GM23338 (cell line): Measurements from ENCODE around the gene ZFHX3. TPM values are rescaled to one million over a fixed set of nuclear protein-coding genes. Genes with fewer than 3 reads are reported as not detected.

ENCODE experiments used
- ATAC-seq: fragments of 200-7000 bp; cut with Tn5 transposase; 3 replicates; pipeline ENCODE4 v1.9.1; 2020
- DNase-seq: peaks from one replicate; pipeline ENCODE4 v3.0.0-alpha.2; 2015; ENCODE audit warnings: low spot score
- H2AFZ ChIP-seq: fragments of 200-600 bp; sonication (generic); 2 replicates; pipeline ENCODE4 v1.8.0; 2016; ENCODE audit warnings: antibody characterized with exemption, mild to moderate bottlenecking, moderate library complexity
- H3F3A ChIP-seq: fragments of 200-600 bp; sonication (generic); replicated peaks from 2 replicates; pipeline ENCODE4 v1.8.0; 2017; ENCODE audit warnings: antibody characterized with exemption, mixed run types, low read depth
- H3K27ac ChIP-seq: fragments of 200-600 bp; sonication (generic); 2 replicates; pipeline ENCODE4 v1.6.1; 2016; ENCODE audit warnings: low read depth
- H3K27me3 ChIP-seq: fragments of 200-600 bp; sonication (generic); 2 replicates; pipeline ENCODE4 v1.8.0; 2016; ENCODE audit warnings: mild to moderate bottlenecking, mixed run types, moderate library complexity; ENCODE audit not compliant: insufficient read depth
- H3K36me3 ChIP-seq: fragments of 200-600 bp; sonication (generic); 2 replicates; pipeline ENCODE4 v1.8.0; 2016; ENCODE audit warnings: mild to moderate bottlenecking; ENCODE audit not compliant: insufficient read depth
- H3K4me1 ChIP-seq: fragments of 200-600 bp; sonication (generic); 2 replicates; pipeline ENCODE4 v1.8.0; 2016; ENCODE audit warnings: mild to moderate bottlenecking, moderate library complexity; ENCODE audit not compliant: insufficient read depth
- H3K4me2 ChIP-seq: fragments of 200-600 bp; sonication (generic); 2 replicates; pipeline ENCODE4 v1.7.1; 2017; ENCODE audit warnings: mixed run types
- H3K4me3 ChIP-seq: fragments of 200-600 bp; sonication (generic); 2 replicates; pipeline ENCODE4 v1.6.1; 2016; ENCODE audit warnings: mixed run types
- H3K79me2 ChIP-seq: fragments of 200-600 bp; sonication (generic); replicated peaks from 2 replicates; pipeline ENCODE4 v1.8.0; 2017; ENCODE audit warnings: mild to moderate bottlenecking; ENCODE audit not compliant: insufficient read depth
- H3K9me2 ChIP-seq: fragments of 200-600 bp; sonication (generic); 2 replicates; pipeline ENCODE4 v1.8.0; 2017; ENCODE audit not compliant: insufficient read depth
- H4K20me1 ChIP-seq: fragments of 200-600 bp; sonication (generic); replicated peaks from 2 replicates; pipeline ENCODE4 v1.8.0; 2017; ENCODE audit warnings: mild to moderate bottlenecking; ENCODE audit not compliant: insufficient read depth
- H3K27ac Mint-ChIP-seq: 2 replicates; pipeline ENCODE4 v1.8.0; 2020; ENCODE audit warnings: inconsistent platforms, mild to moderate bottlenecking, moderate library complexity, mixed read lengths
- H3K27me3 Mint-ChIP-seq: 3 replicates; pipeline ENCODE4 v1.8.0; 2022; ENCODE audit warnings: low read depth, mild to moderate bottlenecking, moderate library complexity, mixed read lengths, inconsistent platforms; ENCODE audit not compliant: insufficient read depth, poor library complexity
- H3K36me3 Mint-ChIP-seq: 3 replicates; pipeline ENCODE4 v1.8.0; 2021; ENCODE audit warnings: low read depth, mild to moderate bottlenecking, inconsistent platforms, moderate library complexity, mixed read lengths
- H3K4me1 Mint-ChIP-seq: 3 replicates; pipeline ENCODE4 v1.8.0; 2020; ENCODE audit warnings: mild to moderate bottlenecking, inconsistent platforms, mixed read lengths
- H3K4me3 Mint-ChIP-seq: 3 replicates; pipeline ENCODE4 v1.8.0; 2021; ENCODE audit warnings: moderate library complexity, mild to moderate bottlenecking, inconsistent platforms, mixed read lengths
- H3K9me3 Mint-ChIP-seq: 3 replicates; pipeline ENCODE4 v1.8.0; 2020; ENCODE audit warnings: moderate library complexity, mild to moderate bottlenecking, inconsistent platforms, mixed read lengths
- CREB1 ChIP-seq: fragments of 250-450 bp; sonication (Bioruptor Pico); IDR thresholded peaks from 2 replicates; pipeline ENCODE4 v1.5.0; 2020; ENCODE audit warnings: low read depth, mild to moderate bottlenecking, moderate library complexity
- CTCF ChIP-seq, 2 experiments: fragments of 200-600 bp in 1 of 2; sonication (generic) in 1 of 2; conservative IDR thresholded peaks; 2 replicates each; pipeline versions ENCODE4 v1.5.1 to v1.6.1; 2016 to 2017; ENCODE audit warnings: antibody characterized with exemption in 2 of 2, low read depth in 2 of 2, mild to moderate bottlenecking in 2 of 2, moderate library complexity in 1 of 2
- ETS1 ChIP-seq: IDR thresholded peaks from 2 replicates; pipeline ENCODE4 v1.6.1; 2016; ENCODE audit warnings: antibody characterized with exemption
- EZH2 ChIP-seq: fragments of 200-600 bp; sonication (generic); IDR thresholded peaks from one replicate; pipeline ENCODE4 v1.8.0; 2017; ENCODE audit warnings: antibody characterized with exemption, mild to moderate bottlenecking, low read depth; ENCODE audit not compliant: unreplicated experiment
- EZH2phosphoT487 ChIP-seq: fragments of 200-600 bp; sonication (generic); IDR thresholded peaks from one replicate; pipeline ENCODE4 v1.8.1; 2018; ENCODE audit warnings: antibody characterized with exemption; ENCODE audit not compliant: unreplicated experiment
- NANOG ChIP-seq: IDR thresholded peaks from 2 replicates; pipeline ENCODE4 v1.6.1; 2016; ENCODE audit warnings: antibody characterized with exemption, borderline replicate concordance
- POLR2AphosphoS5 ChIP-seq: IDR thresholded peaks from 2 replicates; pipeline ENCODE4 v1.6.1; 2016; ENCODE audit warnings: antibody characterized with exemption, low read depth
- REST ChIP-seq: IDR thresholded peaks from one replicate; pipeline ENCODE4 v1.6.1; 2018; ENCODE audit warnings: antibody characterized with exemption; ENCODE audit not compliant: unreplicated experiment
- STAT1 ChIP-seq: IDR thresholded peaks from one replicate; pipeline ENCODE4 v1.6.1; 2016; ENCODE audit warnings: antibody characterized with exemption; ENCODE audit not compliant: unreplicated experiment
- ZNF114 ChIP-seq: fragments of 250-450 bp; sonication (Bioruptor Pico); IDR thresholded peaks from 2 replicates; pipeline ENCODE4 v1.5.0; 2020; ENCODE audit warnings: mild to moderate bottlenecking, moderate library complexity
- polyA plus RNA-seq: library from polyadenylated mRNA; unstranded; fragments of >200 nt; fragmentation: Nextera tagmentation; extraction: Ambion mirVana; gene quantifications from 2 replicates; pipeline ENCODE4 v1.2.1, GENCODE V29; 2016
- total RNA-seq: library from RNA; depleted of rRNA; stranded (reverse); fragments of >200 nt; shearing (Covaris generic); gene quantifications from 2 replicates; pipeline ENCODE4 v1.2.3, GENCODE V29; 2014

The ZFHX3 gene
- total and polyA plus RNA-seq, 2 experiments from 2014 or later: 1.0 to 1.5 TPM

GRCh38 chr16:73064994-73065545, 17.1 kb upstream of the ZFHX3 start:
- Mint-ChIP-seq H3K4me1 (peaks cover 64% of the 10 kb centered on the region), H3K4me3 (peak overlapping the region; percentile 49), H3K27me3 (peaks cover 100% of the 10 kb centered on the region), H3K9me3 (peaks cover 3% of the 10 kb centered on the region; the same call in 1 of the 3 replicates), H3K27ac (no peak overlapping the region), H3K36me3 (no peaks in the 10 kb centered on the region)
- H3K36me3 ChIP-seq: no peaks in the 10 kb centered on the region; the same call in 1 of the 2 replicates
- no peak overlapping the region for H3K27ac ChIP-seq
- H3K9me2 ChIP-seq: no peaks in the 10 kb centered on the region
- H2AFZ ChIP-seq: no peak overlapping the region
- H3F3A ChIP-seq: peaks cover 24% of the 10 kb centered on the region
- TF ChIP-seq NANOG (no peak), ZNF114 (no peak), EZH2phosphoT487 (peak; percentile 86), ETS1 (no peak), STAT1 (no peak), POLR2AphosphoS5 (no peak)
- peaks cover 81% of the 10 kb centered on the region for H3K4me1 ChIP-seq
- ATAC-seq: no peak
- H4K20me1 ChIP-seq: peaks cover 12% of the 10 kb centered on the region
- H3K4me3 ChIP-seq: peak overlapping the region; percentile 62
- no peak for DNase-seq
- peaks cover 100% of the 10 kb centered on the region for H3K27me3 ChIP-seq
- no peaks in the 10 kb centered on the region for H3K79me2 ChIP-seq
- H3K4me2 ChIP-seq: peak overlapping the region; percentile 91

GRCh38 chr16:73064212-73064993, 16.5 kb upstream of the ZFHX3 start:
- Histone ChIP-seq H3K79me2 (no peaks in the 10 kb centered on the region), H3K9me2 (no peaks in the 10 kb centered on the region), H3K27me3 (peaks cover 100% of the 10 kb centered on the region), H4K20me1 (peaks cover 10% of the 10 kb centered on the region), H3K27ac (no peak overlapping the region), H3K36me3 (no peaks in the 10 kb centered on the region; the same call in 1 of the 2 replicates), H3F3A (peaks cover 24% of the 10 kb centered on the region), H3K4me2 (peak overlapping the region; percentile 91), H2AFZ (no peak overlapping the region), H3K4me3 (peak overlapping the region; percentile 62), H3K4me1 (peaks cover 84% of the 10 kb centered on the region)
- H3K27me3 Mint-ChIP-seq: peaks cover 100% of the 10 kb centered on the region
- peaks cover 67% of the 10 kb centered on the region for H3K4me1 Mint-ChIP-seq
- H3K27ac Mint-ChIP-seq: no peak overlapping the region
- TF ChIP-seq POLR2AphosphoS5: no peak
- peak; percentile 86 for TF ChIP-seq EZH2
- ATAC-seq (no peak; the same call in 2 of the 3 replicates), DNase-seq (peak; percentile 63)
- peaks cover 3% of the 10 kb centered on the region; the same call in 1 of the 3 replicates for H3K9me3 Mint-ChIP-seq
- H3K36me3 Mint-ChIP-seq: no peaks in the 10 kb centered on the region
- H3K4me3 Mint-ChIP-seq: peak overlapping the region; percentile 49

- DNase-seq (no peak), ATAC-seq (no peak)
- no peak overlapping the region for H2AFZ ChIP-seq
- TF ChIP-seq CREB1 (CRISPR knock-in tag): no peak
- no peak for TF ChIP-seq EZH2phosphoT487
- peak; percentile 87 for TF ChIP-seq EZH2
- TF ChIP-seq CTCF (conservative IDR thresholded peaks at IDR 0.05; ENCODE audit: low read depth in 2 of 2): no peak
- no peak for TF ChIP-seq POLR2AphosphoS5
- no peak for TF ChIP-seq REST
- H3K79me2 ChIP-seq: no peaks in the 10 kb centered on the region
- H3K27ac ChIP-seq: no peak overlapping the region
- peaks cover 68% of the 10 kb centered on the region for H3K4me1 Mint-ChIP-seq
- H3K4me1 ChIP-seq: peaks cover 80% of the 10 kb centered on the region
- H3K27ac Mint-ChIP-seq: no peak overlapping the region
- no peaks in the 10 kb centered on the region; the same call in 1 of the 2 replicates for H3K36me3 ChIP-seq
- peaks cover 97% of the 10 kb centered on the region for H3K27me3 ChIP-seq
- H3K4me2 ChIP-seq: peak overlapping the region; percentile 91
- no peaks in the 10 kb centered on the region for H3K9me2 ChIP-seq
- H3F3A ChIP-seq: peaks cover 24% of the 10 kb centered on the region
- H3K4me3 Mint-ChIP-seq: peak overlapping the region; percentile 49
- peaks cover 5% of the 10 kb centered on the region for H4K20me1 ChIP-seq
- H3K4me3 ChIP-seq: peak overlapping the region; percentile 62
- peaks cover 100% of the 10 kb centered on the region for H3K27me3 Mint-ChIP-seq
- H3K36me3 Mint-ChIP-seq: no peaks in the 10 kb centered on the region
- peaks cover 3% of the 10 kb centered on the region; the same call in 1 of the 3 replicates for H3K9me3 Mint-ChIP-seq
Observed at GRCh38 chr16:73063854-73064211, 15.9 kb upstream of the ZFHX3 start.
